HG02981 (cell line): ENCODE data around the gene IRF8.
A peak's percentile ranks its signal among the peaks of the same experiment; 100 is the strongest.
"Not testable (repeated sequence)": the region's sequence is repeated elsewhere in the genome, so short reads cannot be mapped to it uniquely, and the experiment has no call there.

Experiments
- ATAC-seq: cut with Tn5 transposase; IDR thresholded peaks from one replicate; pipeline ENCODE4 v1.9.1; 2021; ENCODE audit warnings: mild to moderate bottlenecking, moderate library complexity; ENCODE audit not compliant: unreplicated experiment

IRF8 gene, protein sequence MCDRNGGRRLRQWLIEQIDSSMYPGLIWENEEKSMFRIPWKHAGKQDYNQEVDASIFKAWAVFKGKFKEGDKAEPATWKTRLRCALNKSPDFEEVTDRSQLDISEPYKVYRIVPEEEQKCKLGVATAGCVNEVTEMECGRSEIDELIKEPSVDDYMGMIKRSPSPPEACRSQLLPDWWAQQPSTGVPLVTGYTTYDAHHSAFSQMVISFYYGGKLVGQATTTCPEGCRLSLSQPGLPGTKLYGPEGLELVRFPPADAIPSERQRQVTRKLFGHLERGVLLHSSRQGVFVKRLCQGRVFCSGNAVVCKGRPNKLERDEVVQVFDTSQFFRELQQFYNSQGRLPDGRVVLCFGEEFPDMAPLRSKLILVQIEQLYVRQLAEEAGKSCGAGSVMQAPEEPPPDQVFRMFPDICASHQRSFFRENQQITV

DNA sequence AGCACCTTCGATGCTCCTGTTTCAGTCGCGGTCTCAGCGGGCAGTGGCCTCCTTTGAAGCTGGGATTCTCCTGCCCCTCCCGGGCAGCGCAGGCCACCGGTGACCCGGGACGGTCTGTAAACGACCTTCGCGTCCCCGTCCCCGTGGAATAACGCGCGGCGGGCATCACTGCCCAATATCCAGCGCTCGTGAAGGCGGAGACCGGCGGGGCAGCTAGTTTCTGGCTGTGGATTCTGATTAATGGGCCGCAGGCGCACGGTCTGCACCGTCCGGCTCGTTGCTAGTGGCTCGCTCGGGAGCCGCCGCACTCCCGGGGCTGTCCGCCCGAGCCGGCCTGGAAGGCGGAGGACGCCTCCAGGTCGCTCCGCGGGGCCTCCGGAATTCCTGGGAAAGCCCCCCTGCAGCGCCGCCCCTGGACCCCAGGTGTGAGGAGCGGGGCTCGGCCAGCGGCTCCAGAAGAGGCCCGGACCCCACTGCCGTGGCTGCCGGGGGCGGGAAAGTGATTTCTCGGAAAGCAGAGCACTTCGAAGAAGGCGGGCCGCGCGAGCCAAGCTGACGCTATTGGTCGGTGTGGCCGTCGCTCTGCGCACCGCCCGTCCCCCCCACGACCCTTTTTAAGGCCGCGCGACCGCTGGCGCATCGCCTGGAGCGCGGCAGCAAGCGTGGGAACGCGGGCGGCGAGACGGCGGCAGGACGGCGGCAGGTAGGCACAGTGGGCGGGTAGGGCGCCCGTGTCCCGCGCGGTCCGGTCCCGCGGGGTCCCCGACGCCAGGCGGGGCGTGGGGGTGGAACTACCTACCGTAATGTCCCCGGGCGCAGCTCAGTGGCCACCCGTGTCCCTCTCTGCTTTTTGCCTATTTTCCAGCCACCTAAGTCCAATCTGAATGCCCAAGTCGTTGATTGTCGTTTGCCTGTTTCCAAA, at the start of gene IRF8:
IRF8 (plus strand) TSS at position 642 of the 922 bp plus-strand sequence. CDS start 3,854 bp downstream, outside the sequence.
- peak; percentile 40 for ATAC-seq

DNA sequence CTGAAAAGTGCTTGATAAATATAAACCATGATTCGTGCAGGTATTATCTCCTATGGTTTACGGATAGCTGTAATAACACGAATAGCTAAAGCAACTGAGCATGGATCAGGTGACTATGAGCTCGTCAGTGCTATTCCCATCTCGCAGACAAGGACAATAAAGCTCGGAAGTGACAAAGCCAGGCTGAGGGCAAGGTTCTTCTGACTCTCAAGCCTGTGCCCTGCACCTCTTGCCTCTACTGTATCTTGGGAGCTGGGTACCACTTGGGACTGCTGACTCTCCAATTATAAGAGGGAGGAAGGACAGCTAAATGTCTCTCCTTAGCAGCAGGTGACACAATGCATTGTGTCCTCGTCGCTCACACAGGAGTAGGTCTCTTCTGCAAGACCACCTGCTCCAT, 49.6 kb upstream of the IRF8 start:
- no peak for ATAC-seq

DNA sequence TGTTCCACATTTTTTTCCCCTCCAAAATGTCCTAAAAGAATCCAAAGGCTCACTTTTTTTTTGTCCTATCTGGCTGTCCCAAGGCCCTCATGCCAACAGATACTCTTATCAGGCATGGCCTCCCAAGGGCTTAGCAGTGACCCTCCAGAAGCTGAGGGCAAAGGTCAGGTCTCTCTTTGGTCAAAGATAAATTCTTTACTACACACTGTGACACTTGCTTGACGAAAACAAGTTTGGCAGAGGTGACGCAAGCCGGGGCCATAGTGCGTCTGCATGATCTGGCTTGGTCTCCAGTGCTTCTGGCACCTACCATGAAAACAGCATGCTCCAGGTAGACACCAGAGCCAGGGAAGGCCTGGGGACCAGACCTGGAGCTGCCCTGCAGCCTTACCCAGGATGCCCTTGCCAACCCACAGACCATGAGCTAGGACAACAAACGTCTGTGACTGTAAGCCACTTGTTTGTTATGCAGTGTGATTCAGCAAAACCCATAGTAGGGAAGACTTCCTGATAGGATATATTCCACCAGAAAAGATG, 48.5 kb upstream of the IRF8 start:
- no peak for ATAC-seq

DNA sequence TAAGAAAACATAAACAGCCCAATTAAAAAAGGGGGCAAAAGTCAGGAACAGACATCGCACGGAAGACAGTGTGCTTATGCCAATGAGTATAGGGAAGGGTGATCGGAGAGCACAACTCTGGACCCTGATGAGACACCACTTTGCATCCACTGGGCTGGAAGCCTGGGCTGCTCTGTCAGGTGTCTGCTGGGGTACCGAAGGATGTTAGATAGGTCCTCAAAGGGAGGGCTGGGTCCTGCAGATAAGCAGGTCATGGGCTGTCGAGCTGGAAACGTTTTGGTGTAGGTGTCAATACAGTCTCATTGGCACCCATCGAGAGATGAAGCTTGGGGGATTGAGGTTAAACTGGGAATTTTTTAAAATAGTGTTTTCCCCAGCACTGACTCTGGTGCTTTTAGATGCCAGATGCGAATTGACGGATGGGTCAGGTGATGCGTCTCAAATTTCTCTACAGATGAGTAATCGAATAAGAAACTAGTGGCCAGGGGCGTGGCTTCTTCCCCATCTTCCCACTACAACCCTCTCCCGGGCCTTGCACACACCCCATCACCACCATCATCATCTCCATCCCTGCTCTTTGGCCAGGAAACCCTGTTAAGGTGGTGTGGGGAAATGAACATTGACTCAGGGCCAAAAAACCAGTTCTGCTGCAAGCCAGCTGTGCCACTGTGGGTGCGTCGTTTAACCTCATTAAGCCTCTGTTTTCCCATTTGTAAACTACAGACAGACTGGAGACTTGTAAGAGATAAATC, 47.8 kb upstream of the IRF8 start:
- ATAC-seq = no peak

DNA sequence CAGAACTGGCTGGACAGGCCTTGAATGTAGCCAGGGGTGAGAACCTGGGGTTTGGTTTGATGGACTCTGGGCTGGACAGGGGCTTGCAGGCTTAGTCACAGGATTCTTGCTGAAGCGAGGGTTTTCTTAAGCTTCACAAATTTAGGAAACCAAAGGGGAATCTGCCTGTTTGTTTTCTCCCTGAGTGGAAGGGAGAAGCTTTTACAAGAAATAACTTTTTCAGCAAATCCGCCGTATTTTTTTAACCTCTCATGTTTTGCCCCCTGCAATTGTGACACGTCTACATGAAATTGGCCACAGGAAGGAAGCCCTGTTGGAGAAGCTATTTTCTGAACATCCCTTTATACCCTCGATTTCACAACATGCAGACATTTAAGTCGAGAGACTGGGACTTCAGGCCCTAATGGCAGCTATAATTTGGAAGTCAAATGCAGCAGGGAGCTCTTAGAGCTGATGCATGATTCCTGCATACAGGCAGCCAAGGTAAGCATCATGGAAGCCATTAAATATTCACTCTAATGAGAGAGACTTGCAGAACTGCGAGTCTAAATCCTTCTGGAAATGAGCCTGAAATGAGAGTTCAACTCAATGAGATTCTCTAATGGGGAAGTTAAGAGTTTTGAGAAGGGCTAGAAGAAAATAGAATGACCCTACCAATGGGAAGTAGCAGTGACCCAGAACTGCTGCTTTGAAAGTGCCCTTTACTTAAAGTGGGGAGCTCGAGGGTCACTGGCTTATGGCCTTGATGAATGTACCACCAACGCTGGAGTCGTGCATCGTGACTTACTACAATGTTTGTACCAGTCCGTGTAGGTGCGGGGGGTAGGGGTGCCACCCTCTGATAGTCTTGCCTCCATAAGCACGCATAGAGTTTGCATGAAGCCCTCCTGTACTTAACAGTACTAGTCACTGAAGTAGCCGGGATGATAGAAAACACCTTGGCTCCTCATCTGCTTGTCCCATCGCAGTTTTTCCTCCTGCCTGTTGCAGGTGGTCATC, 45.1 kb upstream of the IRF8 start:
- no peak for ATAC-seq

DNA sequence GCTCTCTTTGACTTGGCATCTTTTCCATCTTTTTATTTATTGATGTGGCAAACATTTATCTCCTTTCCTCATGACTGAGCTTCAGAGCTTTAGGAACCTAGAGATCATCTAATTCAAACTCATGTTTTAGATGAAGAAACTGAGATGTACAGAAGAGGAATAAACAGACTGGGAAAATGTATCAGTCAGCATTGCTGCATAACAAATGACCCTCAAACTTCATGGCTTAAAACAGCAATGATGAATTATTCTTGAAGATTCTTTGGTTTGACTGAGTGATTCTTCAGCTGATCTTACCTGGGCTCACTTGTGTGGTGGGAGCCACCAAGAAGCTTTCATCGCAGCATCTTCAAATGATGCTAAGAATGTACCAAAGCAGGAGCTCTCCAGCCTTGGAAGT, 44.0 kb upstream of the IRF8 start:
- ATAC-seq = no peak

DNA sequence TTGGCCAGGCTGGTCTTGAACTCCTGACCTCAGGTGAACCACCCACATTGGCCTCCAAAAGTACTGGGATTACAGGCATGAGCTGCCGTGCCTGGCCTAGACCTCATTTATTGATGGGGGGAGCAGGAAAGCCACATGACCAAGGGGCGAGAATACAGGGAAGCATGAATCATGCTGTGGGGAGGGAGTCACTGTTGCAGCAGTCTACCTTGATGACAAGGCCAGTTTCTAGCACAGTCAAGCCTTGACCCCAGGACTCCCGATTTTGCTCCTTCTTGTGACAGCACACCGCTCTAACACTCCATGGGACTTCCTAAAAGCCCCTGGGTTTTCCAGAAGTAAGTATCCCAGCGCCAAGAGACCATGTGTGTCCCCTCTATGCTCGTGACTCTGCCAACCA, 42.9 kb upstream of the IRF8 start:
- no peak for ATAC-seq

DNA sequence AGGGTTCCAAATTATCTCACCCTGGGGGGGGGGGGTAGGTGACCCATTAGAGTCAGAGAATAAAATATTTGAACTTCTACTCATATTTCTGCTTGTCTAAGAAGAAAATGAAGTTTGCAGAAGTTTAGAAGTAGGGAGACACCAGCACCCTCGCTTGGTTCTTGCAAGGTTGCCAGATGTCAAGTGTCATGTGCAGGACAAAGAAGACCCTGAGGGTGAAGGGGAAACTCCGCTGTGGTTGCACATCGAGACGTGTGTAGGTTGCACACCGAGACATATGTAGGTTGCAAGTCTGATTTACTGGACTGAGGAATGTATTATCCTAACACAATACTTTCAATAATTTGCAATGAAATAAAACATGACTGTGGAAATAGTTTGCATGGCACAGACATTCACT, 42.4 kb upstream of the IRF8 start:
- ATAC-seq = no peak

DNA sequence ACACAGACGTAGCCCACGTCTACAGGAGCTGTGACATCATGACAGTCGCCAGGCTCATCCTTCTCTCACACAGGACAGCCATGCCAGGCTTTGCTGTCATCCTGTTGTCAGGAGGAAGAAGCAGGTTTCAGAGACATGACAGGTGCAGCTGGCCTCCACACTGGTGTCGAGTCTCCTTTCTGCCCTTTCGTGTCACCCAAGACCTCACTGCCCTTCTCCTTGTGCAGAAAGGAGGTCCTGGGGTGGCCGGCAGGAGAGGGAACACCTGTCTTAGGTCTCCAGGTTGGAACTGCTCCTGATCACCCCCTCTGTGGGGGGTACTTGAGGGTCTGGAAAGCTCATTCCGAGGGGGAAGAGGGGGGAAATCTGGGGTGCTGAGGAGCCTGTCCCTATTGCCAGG, 41.6 kb upstream of the IRF8 start:
- no peak for ATAC-seq

DNA sequence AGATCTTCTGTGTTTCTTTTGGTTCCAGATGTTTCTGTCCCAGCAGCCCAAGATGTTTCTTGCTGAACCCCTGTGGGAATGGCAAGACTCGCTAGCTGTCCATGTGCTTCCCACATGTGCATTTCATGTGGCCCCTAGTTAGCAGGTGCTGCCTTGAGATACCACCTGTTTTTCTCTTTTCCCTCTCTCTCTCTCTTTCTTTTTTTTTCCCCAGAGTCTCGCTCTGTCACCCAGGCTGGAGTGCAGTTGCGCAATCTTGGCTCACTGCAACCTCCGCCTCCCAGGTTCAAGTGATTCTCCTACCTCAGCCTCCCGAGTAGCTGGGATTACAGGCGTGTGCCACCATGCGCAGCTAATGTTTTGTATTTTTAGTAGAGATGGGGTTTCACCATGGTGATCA, 40.4 kb upstream of the IRF8 start:
- not testable (repeated sequence) for ATAC-seq

DNA sequence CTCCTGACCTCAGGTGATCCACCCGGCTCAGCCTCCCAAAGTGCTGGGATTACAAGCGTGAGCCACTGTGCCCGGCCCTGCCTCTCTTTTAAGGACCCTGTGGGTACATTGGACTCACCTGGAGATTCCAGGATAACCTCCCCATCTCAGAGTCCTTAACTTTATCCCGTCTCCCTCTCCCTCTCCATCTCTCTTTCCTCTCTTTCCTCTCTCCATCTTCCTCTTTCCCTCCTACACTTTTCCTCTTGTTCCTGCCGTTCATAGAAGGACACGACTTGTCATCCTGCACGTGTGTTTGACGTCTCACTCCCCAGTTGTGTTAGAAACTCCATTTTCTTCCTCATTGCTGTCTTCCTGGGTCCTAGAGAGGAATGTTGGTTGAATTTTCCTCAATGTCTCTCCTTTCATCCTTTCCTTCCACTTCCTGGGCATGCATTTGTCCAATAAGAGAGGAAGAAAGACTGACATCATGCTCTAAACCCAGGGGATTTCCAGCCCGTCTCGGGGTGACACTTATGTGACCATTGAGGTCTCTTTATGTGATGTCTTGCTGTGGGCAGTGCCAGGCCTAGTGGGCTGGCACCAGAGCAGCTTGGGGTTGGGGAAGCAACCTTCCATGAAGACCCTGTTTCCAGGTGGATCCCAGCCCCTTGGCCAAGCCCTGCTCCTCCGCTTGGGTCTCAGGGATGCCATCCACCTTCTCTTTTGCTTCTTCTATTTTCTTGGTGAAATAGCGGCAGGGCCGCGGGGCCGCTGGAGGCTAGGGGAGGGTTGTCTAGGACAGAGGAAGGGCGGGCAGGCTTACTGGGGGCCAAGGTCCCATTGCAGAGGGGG, 39.8 kb upstream of the IRF8 start:
- no peak for ATAC-seq

DNA sequence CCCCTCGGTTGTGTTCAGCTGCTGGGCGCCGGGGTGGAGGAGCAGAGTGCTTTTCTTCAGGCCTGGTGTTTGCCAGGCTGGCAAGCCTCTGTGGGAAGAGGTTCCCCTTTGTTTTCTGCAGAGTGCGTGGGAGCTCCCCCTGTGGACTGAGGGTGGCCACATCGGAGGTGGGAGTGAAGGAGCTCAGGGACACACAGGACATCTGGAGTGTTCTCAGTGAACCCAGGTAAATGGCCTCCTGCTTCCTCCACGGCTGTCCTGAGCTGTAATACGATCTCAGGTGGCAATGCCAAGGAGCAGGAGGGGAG, 39.2 kb upstream of the IRF8 start:
- ATAC-seq = no peak

DNA sequence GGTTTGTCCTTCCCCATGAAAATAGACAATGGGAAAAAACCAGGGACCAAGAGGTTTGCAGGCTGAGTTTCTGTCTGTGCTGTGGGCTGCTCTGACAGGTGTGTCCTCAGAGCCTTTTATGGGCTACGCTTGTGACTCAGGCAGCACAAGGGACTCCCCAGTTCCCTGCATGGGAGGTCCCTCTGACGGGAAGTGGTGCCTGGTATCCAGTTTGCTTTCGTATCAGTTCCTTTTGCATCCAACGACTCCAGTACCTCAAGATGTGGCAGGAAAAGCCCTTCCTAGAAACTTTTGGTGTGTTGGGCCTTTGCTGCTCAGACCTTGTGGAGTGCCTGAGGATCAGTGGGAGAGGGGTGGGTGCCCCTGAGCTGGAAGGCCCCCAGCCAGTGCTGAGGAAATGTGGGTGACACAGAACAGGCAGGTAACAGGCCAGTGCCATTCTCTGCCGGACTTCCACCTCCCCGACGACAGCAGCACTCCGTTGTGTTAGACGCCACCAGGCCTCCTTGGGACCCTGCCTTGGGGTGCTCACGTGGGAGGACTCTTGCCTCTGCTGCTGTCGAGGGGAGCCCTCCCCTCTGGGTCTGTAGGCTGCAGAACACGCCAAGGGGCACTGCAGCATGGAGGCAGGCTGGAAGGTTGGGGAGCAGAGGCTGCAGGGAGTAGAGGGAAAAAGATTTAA, 38.4 kb upstream of the IRF8 start:
- peak; percentile 74 for ATAC-seq

DNA sequence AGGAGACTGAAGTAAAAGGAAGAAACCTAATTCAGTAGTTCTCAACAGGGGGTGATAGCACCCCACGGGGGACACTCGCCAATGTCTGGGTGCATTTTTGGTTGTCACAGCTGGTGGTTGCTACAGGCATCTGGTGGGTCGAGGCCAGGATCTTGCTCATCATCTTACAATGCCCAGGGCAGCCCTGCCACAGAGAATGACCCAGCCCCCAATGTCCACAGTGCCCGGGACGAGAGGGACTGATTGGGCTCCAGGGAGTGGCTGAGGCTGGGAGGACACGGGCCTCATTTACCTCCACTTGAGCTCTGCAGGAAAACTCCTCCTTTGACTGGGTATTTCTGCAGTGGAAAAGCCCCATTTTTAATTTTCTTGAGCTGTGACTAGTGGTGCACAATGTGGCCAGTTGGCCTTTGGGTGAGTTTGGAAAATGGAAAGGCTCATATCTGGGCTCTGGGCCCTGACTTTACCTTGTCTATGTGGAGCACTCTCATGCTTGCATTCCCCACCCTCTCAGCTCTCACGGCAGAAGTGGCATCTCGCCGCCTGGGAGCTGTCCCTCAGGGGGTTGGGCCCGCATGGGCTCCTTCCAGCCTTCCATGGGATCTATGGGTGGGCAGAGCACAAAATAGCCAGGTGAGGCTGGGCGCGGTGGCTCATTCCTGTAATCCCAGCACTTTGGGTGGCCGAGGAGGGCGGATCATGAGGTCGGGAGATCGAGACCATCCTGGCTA, 37.7 kb upstream of the IRF8 start:
- no peak for ATAC-seq

DNA sequence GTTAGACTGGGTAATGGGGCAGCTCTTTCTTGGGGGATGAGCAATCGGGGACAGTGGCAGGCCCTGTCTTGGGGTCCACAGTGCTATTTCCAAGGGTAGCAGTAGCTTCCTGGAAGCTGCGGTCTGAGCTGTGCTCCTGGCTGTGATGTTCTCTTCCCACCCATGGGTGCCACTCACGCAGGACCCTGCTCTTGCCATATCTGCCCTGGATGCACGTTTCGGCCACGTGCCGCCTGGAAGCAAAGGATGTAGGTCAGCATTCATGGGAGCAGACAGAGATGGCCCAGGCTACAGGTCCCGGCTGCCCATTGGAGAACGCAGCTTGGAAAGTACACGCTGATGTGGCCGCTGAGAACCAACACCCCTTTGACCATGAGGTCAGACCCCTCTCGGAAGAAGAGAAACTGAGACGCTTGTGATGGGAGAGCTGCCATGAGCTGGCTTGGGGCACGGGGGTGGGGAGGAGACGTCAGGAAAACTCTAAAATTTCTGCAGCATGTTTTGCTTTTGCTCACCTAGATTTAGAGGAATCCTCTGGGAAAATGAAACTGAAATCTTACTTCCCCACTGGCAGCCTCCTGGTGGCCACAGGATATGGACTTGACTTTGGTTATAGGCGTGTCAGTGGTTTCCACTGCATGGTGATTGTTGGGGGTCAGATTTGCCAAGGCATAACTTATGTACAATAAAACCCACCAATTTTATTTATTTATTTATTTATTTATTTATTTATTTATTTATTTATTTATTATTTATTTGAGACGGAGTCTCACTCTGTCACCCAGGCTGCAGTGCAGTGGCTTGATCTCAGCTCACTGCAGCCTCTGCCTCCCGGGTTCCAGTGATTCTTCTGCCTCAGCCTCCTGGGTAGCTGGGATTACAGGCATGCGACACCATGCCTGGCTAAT, 36.2 kb upstream of the IRF8 start:
- ATAC-seq = no peak

DNA sequence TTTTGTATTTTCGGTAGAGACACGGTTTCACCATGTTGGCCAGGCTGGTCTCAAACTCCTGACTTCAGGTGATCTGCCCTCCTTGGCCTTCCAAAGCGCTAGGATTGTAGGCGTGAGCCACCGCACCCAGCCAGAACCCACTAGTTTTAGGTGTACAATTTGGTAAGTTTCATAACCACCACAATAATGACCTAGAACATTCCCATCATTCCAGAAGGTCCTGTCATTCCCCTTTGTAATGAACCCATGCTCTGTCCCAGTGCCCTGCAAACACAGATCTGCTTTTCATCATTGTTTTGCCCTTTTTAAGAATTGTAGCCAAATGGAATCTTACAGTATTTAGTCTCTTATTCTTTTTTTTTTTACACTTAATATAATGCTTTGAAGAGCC, 35.6 kb upstream of the IRF8 start:
- ATAC-seq = no peak

DNA sequence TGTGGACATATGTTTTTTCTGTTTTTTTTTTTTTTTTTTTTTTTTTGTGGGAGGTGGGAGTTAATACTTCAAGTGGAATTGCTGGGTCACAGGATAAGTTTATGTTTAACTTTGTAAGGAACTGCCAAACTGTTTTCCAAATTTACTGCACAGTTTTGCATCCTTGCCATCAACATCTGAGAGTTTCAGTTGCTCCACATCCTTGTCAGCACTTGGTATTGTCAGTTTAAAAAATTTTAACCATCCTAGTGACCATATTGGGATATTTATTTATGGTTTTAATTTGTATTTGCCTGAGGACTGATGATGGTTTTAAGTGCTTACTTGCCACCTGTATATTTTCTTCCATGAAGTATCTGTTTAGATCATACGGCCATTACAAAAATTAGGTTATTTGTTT, 34.0 kb upstream of the IRF8 start:
- ATAC-seq = no peak
